Measurements from ENCODE around the gene APOBEC4.

The APOBEC4 gene

DNA sequence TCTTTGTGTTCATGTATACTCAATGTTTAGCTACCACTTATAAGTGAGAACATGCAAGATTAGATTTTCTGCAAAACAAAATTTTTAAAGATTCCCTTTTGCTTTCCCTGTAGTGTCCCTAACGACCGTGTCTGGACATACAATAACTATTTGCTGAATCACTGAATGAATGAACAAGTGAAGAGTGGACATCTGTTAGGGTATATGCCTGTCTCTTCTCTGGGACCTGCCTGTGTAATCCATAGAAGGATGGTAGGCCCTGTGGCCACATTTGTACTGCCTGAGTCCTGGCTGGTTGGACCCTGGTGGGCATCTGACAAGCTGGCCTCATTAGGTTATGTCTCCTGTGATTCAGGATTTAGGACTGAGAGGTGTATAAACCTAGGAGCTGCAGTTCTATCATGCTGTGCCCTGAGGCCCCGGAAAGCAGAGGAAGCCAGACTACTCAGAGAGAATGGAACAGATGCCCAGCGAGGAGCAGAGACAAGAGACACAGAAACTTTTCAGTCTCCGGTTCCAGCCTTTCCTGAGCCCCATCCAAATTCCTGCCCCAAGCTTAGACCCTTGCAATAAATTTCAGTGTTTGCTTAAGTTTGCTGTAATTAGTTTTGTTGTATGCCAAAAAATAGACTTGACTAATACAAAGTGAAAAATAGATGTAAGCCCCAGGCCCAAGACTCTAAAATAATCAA lies 55.3 kb downstream of the APOBEC4 start:
- Histone ChIP-seq H3K4me1 (ENCODE audit: control insufficient read depth, insufficient read depth, low read length) (peaks cover 27% of the 10 kb centered on the region), H3K4me3 (ENCODE audit: low read length) (peak overlapping the region; percentile 39), H3K36me3 (ENCODE audit: control insufficient read depth, insufficient read depth, low read length, severe bottlenecking) (no peaks in the 10 kb centered on the region), H3K9ac (ENCODE audit: low read length) (peak overlapping the region; percentile 23), H3K27me3 (replicated peaks; ENCODE audit: control insufficient read depth, insufficient read depth, low read length) (no peaks in the 10 kb centered on the region), H3K9me3 (ENCODE audit: control insufficient read depth, low read length) (no peaks in the 10 kb centered on the region)
- no peak for DNase-seq (ENCODE audit: low read depth)

DNA sequence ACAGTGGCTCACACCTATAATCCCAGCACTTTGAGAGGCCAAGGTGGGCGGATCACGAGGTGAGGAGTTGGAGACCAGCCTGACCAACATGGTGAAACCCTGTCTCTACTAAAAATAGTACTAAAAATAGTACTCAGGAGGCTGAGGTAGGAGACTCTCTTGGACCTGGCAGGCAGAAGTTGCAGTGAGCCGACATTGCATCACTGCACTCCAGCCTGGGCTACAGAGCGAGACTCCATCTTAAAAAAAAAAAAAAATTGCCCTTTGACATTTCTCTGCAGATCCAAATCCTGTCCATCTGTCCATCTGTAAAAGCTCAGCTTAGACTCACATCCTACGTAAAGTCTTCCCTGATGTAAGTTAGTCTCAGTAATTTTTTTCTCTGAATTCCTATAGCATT lies 56.6 kb downstream of the APOBEC4 start:
- no peak overlapping the region for H3K9ac ChIP-seq (ENCODE audit: low read length)
- no peaks in the 10 kb centered on the region for H3K9me3 ChIP-seq (ENCODE audit: control insufficient read depth, low read length)
- no peaks in the 10 kb centered on the region for H3K36me3 ChIP-seq (ENCODE audit: control insufficient read depth, insufficient read depth, low read length, severe bottlenecking)
- H3K27me3 ChIP-seq (replicated peaks; ENCODE audit: control insufficient read depth, insufficient read depth, low read length) = no peaks in the 10 kb centered on the region
- peaks cover 27% of the 10 kb centered on the region for H3K4me1 ChIP-seq (ENCODE audit: control insufficient read depth, insufficient read depth, low read length)
- no peak overlapping the region for H3K4me3 ChIP-seq (ENCODE audit: low read length)
- DNase-seq (ENCODE audit: low read depth) = no peak

Measured in adipocyte (in vitro differentiated cells).